ENCODE measurements around the gene IFNLR1.

DNA sequence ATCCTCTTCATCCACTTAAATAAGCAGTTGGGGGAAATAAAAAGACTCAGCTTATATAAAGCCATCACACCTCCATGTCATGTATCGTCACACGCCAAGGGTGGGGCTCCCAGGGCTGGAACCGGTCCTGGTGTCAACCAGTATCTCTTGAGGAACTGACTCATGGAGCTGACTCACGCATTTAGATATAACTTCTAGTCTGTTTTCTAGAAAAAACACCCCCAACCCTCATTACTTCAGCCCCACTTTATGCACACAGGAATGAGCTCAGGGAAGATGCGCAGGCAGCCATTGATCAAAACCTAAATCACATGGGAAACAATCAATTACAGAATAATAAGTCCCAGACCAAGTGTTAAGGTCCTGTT, 37.2 kb downstream of the IFNLR1 start:
- TF ChIP-seq, protein P1, sequence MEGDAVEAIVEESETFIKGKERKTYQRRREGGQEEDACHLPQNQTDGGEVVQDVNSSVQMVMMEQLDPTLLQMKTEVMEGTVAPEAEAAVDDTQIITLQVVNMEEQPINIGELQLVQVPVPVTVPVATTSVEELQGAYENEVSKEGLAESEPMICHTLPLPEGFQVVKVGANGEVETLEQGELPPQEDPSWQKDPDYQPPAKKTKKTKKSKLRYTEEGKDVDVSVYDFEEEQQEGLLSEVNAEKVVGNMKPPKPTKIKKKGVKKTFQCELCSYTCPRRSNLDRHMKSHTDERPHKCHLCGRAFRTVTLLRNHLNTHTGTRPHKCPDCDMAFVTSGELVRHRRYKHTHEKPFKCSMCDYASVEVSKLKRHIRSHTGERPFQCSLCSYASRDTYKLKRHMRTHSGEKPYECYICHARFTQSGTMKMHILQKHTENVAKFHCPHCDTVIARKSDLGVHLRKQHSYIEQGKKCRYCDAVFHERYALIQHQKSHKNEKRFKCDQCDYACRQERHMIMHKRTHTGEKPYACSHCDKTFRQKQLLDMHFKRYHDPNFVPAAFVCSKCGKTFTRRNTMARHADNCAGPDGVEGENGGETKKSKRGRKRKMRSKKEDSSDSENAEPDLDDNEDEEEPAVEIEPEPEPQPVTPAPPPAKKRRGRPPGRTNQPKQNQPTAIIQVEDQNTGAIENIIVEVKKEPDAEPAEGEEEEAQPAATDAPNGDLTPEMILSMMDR (conservative IDR thresholded peaks at IDR 0.05; ENCODE audit: low read length), result no peak
- no peak for TF ChIP-seq EZH2phosphoT487 (IDR thresholded peaks at IDR 0.05; ENCODE audit: borderline replicate concordance, low read depth, low read length)

Measured in OCI-LY7 (cell line).